Right renal pelvis (tissue), 4 donors: ENCODE measurements around the gene SNF8. TPM values are rescaled to one million over a fixed set of nuclear protein-coding genes. Genes with fewer than 3 reads are reported as not detected.

Experiments
- DNase-seq, 4 donors: peaks; one replicate each; pipeline ENCODE4 v3.0.0-alpha.2; 2013; ENCODE audit warnings: low read depth in 4 of 4, low spot score in 3 of 4, missing footprints in 1 of 4
- polyA plus RNA-seq, 4 donors: library from polyadenylated mRNA; unstranded; fragments of 120-200 nt; gene quantifications; one replicate each; pipeline ENCODE4 v1.2.1, GENCODE V29; 2013; ENCODE audit not compliant: insufficient read length in 4 of 4

Gene SNF8
- polyA plus RNA-seq, 4 donors = 87.9 to 107 (median 102) TPM

GRCh38 chr17:48893646-48894508 is 50.8 kb downstream of the SNF8 start:
- DNase-seq = no peak

DNA sequence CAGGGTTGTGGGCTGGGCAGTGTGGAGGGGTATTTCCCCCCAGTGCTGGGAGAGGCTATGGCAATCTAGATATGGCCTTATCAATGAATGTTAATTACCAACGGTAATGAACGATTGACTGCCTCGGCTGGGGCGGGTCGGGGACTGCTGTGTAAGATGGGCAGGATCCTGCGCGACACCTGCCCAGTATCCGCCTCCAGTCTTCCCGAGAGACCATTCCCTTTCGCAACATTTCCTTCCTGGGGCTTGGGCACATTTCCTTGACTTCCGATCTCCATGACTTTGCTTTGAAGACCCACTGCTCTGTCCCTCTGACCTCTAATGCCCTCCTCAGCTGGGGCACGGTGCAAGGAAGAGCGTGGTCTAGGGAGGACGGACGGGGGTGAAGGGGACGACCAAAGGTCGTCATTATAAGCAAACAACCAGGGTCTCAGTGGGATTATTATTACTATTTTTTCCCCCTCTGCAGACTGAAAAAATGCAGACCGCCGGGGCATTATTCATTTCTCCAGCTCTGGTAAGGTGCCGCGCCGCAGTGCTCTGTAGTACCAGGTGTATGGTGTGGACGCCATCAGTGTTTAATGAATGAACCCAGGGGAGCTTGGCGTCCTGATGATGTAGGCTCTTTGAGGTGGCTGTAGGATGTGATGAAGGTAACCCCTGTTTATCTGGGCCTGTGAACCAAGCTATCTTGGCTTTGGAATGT is 51.5 kb downstream of the SNF8 start:
- DNase-seq = no peak

- DNase-seq = no peak
Observed at GRCh38 chr17:48890086-48890485, 54.6 kb downstream of the SNF8 start.

DNA sequence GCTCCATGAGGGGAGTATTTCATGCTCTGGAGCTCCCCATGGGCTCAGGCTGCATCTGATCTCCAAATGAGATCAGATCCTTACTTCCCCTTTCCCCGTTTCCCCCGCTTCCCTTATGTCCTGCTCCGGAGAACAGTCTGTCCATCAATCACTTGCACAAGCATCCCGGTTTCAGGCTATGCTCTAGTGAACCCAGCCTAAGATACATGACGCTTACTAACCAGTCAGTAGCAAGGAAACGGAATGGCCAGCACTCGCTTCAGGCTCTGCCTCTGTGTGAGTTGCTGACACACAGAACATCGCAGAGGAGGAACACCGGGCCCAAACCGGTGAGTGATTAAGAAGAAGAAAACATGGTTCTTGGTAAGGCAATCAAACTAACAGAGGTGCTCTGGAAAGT is 61.5 kb downstream of the SNF8 start:
- DNase-seq = no peak

DNA sequence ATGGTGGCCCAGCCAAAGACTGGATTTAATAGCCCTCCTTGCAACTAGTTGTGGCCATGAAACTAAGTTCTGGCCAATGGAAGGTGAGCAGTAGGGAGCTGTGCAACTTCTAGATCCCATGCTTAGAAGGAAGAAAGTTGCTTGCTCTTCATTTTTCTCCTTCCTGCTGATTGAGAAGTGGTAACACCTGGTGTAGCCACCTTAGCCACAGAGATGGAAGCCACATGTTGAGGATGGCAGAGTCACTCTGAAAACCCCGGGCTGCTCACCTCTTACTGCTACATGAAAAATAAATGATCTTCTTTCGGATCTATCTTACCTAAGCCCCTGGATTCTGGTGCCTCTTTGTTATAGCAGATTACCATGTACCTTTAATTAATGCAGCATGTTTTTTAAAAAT is 62.4 kb downstream of the SNF8 start:
- no peak for DNase-seq

Other genes starting within 250 kb of the SNF8 start
- gene PRAC1, start 222.3 kb downstream of the SNF8 start, polyA plus RNA-seq = not detected
- not detected for gene PRAC2, start 221.7 kb downstream of the SNF8 start, polyA plus RNA-seq
- gene HOXB13, start 216.1 kb downstream of the SNF8 start, polyA plus RNA-seq = not detected
- under 1 TPM; 0.35 to 0.50 (median 0.43) TPM for gene TTLL6, start 127.6 kb downstream of the SNF8 start, polyA plus RNA-seq
- 10 to 100 TPM; 70.1 to 87.4 (median 83.2) TPM for gene CALCOCO2, start 113.8 kb downstream of the SNF8 start, polyA plus RNA-seq
- gene ATP5MC1, start 52.1 kb downstream of the SNF8 start, polyA plus RNA-seq = 100 to 1,000 TPM; 153 to 164 (median 160) TPM
- 100 to 1,000 TPM in 2 of 4 donors, 10 to 100 TPM in 2; 91.6 to 105 (median 99.6) TPM for gene UBE2Z, start 36.4 kb downstream of the SNF8 start, polyA plus RNA-seq
- gene GIP, start 23.8 kb upstream of the SNF8 start, polyA plus RNA-seq = not detected
- gene IGF2BP1, start 52.5 kb upstream of the SNF8 start, polyA plus RNA-seq = 10 to 100 TPM; 15.1 to 22.2 (median 19.8) TPM
- 1 to 10 TPM in 1 of 4 donors, under 1 TPM in 3; 0.38 to 1.5 (median 0.75) TPM for gene B4GALNT2, start 187.9 kb upstream of the SNF8 start, polyA plus RNA-seq